ENCODE data around the gene BPGM.
A peak's percentile ranks its signal among the peaks of the same experiment; 100 is the strongest.

BPGM gene

GRCh38 chr7:134705716-134706115, 59.1 kb downstream of the BPGM start:
- TF ChIP-seq CTCF (IDR thresholded peaks at IDR 0.05; ENCODE audit: control insufficient read depth, extremely low read depth, insufficient read depth), result no peak
- DNase-seq (ENCODE audit: low read depth), result no peak
- H3K4me3 ChIP-seq (ENCODE audit: low read depth, low read length), result no peak overlapping the region

- no peak for DNase-seq (ENCODE audit: low read depth)
- no peak for TF ChIP-seq CTCF (IDR thresholded peaks at IDR 0.05; ENCODE audit: control insufficient read depth, extremely low read depth, insufficient read depth)
- H3K4me3 ChIP-seq (ENCODE audit: low read depth, low read length), result no peak overlapping the region
These were observed 59.8 kb downstream of the BPGM start for GRCh38 chr7:134706468-134706867.

GRCh38 chr7:134707663-134708378, 61.2 kb downstream of the BPGM start:
- TF ChIP-seq CTCF (IDR thresholded peaks at IDR 0.05; ENCODE audit: control insufficient read depth, extremely low read depth, insufficient read depth), result no peak
- H3K4me3 ChIP-seq (ENCODE audit: low read depth, low read length), result no peak overlapping the region
- no peak for DNase-seq (ENCODE audit: low read depth)

- TF ChIP-seq CTCF (IDR thresholded peaks at IDR 0.05; ENCODE audit: control insufficient read depth, extremely low read depth, insufficient read depth), result no peak
- H3K4me3 ChIP-seq (ENCODE audit: low read depth, low read length), result no peak overlapping the region
- DNase-seq (ENCODE audit: low read depth), result peak; percentile 41
These were observed 62.0 kb downstream of the BPGM start for GRCh38 chr7:134708692-134709091.

- no peak for TF ChIP-seq CTCF (IDR thresholded peaks at IDR 0.05; ENCODE audit: control insufficient read depth, extremely low read depth, insufficient read depth)
- no peak for DNase-seq (ENCODE audit: low read depth)
- no peak overlapping the region for H3K4me3 ChIP-seq (ENCODE audit: low read depth, low read length)
These were observed 62.5 kb downstream of the BPGM start for GRCh38 chr7:134709197-134709596.

GRCh38 chr7:134710511-134710853, 63.8 kb downstream of the BPGM start:
- DNase-seq (ENCODE audit: low read depth), result no peak
- no peak overlapping the region for H3K4me3 ChIP-seq (ENCODE audit: low read depth, low read length)
- no peak for TF ChIP-seq CTCF (IDR thresholded peaks at IDR 0.05; ENCODE audit: control insufficient read depth, extremely low read depth, insufficient read depth)
